Bone marrow (tissue), 2 donors: ENCODE measurements around the gene CDH22.

Source experiments
- DNase-seq, 2 donors: peaks; one replicate each; lab custom pipeline; 2025; lab: John Stamatoyannopoulos, UW

Gene CDH22

GRCh38 chr20:46214824-46215488 is 93.3 kb downstream of the CDH22 start:
- DNase-seq, result no peak

GRCh38 chr20:46213946-46214823 is 94.1 kb downstream of the CDH22 start:
- no peak for DNase-seq

GRCh38 chr20:46212876-46213275 is 95.4 kb downstream of the CDH22 start:
- DNase-seq, result no peak

GRCh38 chr20:46212252-46212651 is 96.0 kb downstream of the CDH22 start:
- no peak for DNase-seq

- DNase-seq, result no peak
Observed at GRCh38 chr20:46211331-46211722, 97.0 kb downstream of the CDH22 start.

GRCh38 chr20:46210672-46211330 is 97.5 kb downstream of the CDH22 start:
- DNase-seq, result no peak

GRCh38 chr20:46209930-46210671 is 98.2 kb downstream of the CDH22 start:
- DNase-seq, result no peak

GRCh38 chr20:46207793-46208192 is 100.5 kb downstream of the CDH22 start:
- no peak for DNase-seq

- no peak for DNase-seq
Observed at GRCh38 chr20:46206992-46207549, 101.2 kb downstream of the CDH22 start.

- peak; percentile 9 to 36 for DNase-seq
Observed at GRCh38 chr20:46206025-46206424, 102.3 kb downstream of the CDH22 start.

- no peak for DNase-seq
Observed at GRCh38 chr20:46205349-46205748, 102.9 kb downstream of the CDH22 start.

GRCh38 chr20:46204594-46205186 is 103.6 kb downstream of the CDH22 start:
- no peak for DNase-seq

GRCh38 chr20:46203510-46203837 is 104.8 kb downstream of the CDH22 start:
- no peak for DNase-seq

GRCh38 chr20:46202766-46203509 is 105.4 kb downstream of the CDH22 start:
- no peak for DNase-seq

- no peak for DNase-seq
Observed at GRCh38 chr20:46200582-46201570, 107.4 kb downstream of the CDH22 start.

- no peak for DNase-seq
Observed at GRCh38 chr20:46199198-46199597, 109.1 kb downstream of the CDH22 start.

GRCh38 chr20:46196990-46197389 is 111.3 kb downstream of the CDH22 start:
- no peak for DNase-seq

- no peak for DNase-seq
Observed at GRCh38 chr20:46195264-46196036, 112.8 kb downstream of the CDH22 start.

GRCh38 chr20:46194409-46194808 is 113.9 kb downstream of the CDH22 start:
- DNase-seq, result no peak
